Inferior parietal cortex (tissue), 1 donor: ENCODE results near the gene TSSK3.
"Not testable (repeated sequence)": the region's sequence is repeated elsewhere in the genome, so short reads cannot be mapped to it uniquely, and the experiment has no call there.

Experiments used
- DNase-seq: peaks from one replicate; pipeline ENCODE4 v3.0.0-alpha.2; 2016; ENCODE audit errors: extremely low spot score

TSSK3 gene

GRCh38 chr1:32361674-32362473, 465 bp upstream of the TSSK3 start:
- DNase-seq = peak; percentile 49

DNA sequence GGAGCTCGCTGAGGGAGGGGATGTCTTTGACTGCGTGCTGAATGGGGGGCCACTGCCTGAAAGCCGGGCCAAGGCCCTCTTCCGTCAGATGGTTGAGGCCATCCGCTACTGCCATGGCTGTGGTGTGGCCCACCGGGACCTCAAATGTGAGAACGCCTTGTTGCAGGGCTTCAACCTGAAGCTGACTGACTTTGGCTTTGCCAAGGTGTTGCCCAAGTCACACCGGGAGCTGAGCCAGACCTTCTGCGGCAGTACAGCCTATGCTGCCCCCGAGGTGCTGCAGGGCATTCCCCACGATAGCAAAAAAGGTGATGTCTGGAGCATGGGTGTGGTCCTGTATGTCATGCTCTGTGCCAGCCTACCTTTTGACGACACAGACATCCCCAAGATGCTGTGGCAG, 1.4 kb downstream of the TSSK3 start:
- no peak for DNase-seq

DNA sequence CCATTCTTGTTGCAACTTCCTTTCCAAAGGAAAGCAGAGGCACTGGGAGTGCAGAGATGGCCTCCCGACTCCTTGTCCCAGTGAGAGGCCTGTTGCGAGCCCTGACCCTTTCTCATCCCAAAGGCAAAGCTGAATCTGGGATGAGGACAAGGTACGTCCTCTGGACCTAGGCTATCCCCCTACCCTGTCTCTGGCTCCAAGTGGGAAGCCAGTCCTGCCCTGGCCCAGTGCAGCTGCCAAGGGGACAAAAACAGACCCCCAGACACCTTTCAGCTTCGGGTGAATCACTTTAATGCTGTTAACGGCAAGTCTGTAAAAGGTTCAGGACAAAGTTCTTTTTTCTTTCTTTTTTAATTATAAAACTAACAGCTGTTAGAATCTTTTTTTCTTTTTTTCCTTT, 2.5 kb downstream of the TSSK3 start:
- no peak for DNase-seq

DNA sequence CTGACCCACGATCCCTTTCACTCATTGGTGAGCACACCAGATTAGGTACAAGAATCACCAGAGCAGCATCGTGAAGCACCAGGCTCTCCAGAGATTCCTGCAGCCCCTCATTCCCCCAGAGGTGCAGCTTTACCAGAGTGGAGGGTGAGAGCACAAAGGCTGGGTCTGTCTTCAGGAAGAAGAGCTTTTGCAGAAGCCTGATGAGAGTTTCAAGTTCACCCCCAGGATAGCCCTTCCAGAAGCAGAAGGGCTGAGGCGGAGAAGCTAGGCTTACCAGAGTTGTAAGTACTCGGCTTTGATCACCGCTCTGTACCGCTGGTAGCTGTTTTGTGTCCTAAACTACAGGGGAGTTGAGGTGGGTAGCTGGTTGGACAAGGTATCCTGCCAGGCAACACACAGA, 3.1 kb downstream of the TSSK3 start:
- no peak for DNase-seq

DNA sequence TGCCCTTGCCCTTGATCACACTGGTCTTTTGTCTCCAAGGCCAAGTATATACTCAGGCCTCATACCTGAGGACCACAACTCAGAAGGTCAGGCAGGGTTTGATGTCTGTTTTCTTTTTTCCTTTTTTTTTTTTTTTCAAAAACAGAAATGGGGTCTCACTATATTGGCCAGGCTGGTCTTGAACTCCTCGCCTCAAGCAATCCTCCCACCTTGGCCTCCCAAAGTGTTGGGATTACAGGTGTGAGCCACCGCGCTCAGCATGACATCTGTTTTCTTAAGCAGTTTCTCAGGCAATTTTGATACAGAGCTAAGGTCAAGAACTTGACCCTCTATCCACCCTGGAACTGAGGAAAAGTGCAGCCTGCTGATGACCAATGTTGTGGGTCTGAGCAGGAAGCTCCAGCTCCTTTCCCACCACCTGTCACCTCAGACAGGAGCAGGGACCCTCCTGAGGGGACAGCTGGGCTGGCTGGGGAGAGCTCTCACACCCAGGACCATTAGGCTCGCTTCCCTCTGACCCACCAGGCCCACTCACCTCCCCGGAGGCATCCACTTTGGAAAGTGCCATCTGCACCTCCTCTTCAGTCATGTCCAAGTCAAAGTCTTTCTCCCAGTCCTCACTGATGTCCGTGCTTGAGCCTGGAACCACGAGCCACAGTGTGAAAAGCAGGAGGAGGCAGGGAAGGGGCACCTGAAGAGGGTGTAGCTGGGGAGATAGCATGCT, 5.7 kb downstream of the TSSK3 start:
- no peak for DNase-seq

DNA sequence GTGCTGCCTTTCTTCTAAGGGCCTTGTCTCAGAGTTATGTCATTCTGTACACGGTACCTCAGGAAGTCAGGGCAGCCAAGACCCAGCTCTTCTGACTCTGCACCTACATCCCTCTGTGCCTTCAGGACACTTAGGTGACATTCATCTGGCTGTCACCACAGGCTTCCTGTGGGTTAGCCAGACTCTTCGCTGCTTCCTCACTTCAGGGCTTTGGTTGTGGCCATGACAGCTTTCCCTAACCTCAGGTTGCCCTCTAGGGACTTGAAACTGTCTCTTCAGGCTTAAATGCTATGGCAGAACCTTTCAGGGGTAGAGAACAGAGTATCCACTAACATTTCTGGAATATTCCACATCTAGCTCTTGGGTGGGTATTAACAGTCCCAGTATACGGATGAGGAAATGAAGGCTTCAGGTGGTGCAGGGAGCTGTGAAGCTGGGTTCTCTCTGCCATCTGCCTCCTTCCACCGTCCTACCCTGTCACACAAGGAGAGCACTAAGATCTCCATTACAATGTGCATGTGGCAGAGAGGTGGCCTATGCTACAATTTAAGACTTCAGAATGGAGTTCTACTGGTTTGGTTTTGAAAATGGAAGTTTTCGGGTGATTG, 9.9 kb downstream of the TSSK3 start:
- no peak for DNase-seq

GRCh38 chr1:32373996-32374592, 11.8 kb downstream of the TSSK3 start:
- no peak for DNase-seq

DNA sequence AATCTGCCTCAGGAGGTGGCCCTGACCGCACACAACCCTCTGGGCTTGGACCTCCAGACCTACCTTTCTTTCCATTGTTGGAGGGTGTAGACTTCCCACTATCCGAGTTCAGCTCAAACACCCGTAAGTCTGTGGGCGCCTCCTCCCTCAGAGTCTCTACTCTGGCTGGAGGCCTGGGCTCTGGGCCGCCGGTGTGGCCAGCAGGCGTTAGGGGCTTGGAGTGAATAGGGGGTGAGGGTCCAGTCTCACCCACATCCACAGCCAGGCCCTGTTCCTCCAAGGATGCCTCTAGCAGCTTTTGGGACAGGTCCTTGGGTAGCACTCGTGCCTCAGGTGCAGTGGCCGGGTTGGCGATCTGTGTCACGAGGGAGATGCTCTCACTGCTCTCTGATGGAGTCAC, 13.9 kb downstream of the TSSK3 start:
- DNase-seq = no peak

GRCh38 chr1:32377541-32378220, 15.3 kb downstream of the TSSK3 start:
- DNase-seq = no peak

GRCh38 chr1:32380057-32380456, 17.7 kb downstream of the TSSK3 start:
- no peak for DNase-seq

GRCh38 chr1:32386676-32387392, 24.5 kb downstream of the TSSK3 start:
- no peak for DNase-seq

DNA sequence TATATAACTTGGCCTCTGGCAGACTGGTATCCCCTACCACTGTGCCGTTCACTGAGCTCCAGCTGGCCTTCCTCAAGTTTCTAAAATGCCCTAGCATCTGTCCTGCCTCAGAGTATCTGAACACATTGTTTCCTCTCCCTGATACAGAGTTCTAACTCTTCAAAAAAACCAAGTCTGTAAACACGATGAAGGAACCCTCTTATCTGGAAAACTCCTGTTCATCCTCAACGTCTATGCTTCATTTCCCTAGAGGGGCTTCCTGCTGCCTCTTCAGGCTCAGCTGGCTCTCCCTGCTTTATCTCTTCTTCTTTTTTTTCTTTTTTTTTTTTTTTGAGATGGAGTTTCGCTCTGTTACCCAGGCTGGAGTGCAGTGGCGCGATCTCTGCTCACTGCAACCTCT, 26.3 kb downstream of the TSSK3 start:
- no peak for DNase-seq

DNA sequence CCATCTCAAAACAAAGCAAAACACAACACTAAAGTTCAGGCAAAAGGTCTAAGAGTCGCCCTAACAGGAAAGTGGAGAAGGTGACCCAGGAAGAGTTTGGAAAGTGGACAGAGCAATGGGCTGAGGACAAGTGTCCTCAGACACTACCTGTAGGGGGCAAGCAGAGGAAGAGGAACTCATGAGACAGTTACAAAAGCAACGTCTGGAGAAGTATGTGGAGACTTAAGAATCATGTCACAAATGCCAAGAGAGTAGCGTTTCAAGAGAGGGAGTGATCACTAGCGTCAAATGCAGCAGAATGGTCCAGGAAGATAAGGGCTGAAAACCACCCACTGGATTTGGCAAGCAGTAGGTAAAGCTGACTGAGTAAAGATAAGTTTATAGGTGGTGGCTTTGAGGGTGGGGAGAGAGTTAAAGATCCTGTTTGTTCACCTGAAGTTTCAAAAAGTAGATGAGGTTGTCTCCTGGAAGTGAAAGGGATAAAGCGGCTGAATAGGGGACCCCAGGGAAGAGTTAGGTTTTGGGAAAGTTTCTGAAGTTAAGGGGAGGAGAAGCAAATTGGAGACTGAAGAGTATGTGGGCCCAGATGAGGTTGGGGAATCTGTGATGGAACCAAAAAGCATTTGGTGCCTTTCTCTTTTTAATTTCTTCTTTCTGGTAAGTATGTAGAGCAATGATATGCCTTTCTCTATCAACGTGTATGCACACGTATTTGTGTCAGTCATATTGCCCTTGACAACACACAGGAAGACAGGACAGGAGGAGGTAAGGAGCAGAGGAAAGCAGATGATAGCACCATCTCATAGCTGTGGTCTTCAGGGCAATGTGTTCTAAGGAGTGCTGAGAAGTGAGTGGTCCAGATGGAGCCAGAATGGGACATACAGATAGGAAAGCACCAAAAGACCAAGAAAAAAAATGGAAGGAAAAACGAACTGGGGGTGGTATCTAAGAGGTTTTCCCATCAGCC, 28.8 kb downstream of the TSSK3 start:
- peak; percentile 40 for DNase-seq

GRCh38 chr1:32392325-32392724, 30.0 kb downstream of the TSSK3 start:
- DNase-seq = no peak

DNA sequence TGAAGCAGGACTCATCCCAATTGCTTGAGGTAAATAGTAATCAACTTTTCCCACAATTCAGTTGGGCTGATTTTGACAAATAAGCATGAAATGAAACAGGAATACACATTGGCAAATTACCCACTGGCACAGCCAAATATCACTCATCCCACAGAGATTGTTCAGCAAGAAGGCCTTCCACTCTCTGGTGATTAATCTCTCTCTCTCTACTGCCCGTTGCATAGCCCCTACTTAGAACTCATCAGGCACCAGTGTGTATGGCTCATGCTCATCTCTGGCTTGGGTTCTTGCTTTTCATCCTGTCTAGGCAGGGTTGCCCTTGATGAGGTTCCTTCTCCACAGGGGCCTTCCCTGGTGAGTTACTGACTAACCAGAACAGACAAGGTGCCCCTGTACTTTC, 30.8 kb downstream of the TSSK3 start:
- DNase-seq = no peak

- no peak for DNase-seq
These were observed 31.4 kb downstream of the TSSK3 start for GRCh38 chr1:32393832-32394140.

DNA sequence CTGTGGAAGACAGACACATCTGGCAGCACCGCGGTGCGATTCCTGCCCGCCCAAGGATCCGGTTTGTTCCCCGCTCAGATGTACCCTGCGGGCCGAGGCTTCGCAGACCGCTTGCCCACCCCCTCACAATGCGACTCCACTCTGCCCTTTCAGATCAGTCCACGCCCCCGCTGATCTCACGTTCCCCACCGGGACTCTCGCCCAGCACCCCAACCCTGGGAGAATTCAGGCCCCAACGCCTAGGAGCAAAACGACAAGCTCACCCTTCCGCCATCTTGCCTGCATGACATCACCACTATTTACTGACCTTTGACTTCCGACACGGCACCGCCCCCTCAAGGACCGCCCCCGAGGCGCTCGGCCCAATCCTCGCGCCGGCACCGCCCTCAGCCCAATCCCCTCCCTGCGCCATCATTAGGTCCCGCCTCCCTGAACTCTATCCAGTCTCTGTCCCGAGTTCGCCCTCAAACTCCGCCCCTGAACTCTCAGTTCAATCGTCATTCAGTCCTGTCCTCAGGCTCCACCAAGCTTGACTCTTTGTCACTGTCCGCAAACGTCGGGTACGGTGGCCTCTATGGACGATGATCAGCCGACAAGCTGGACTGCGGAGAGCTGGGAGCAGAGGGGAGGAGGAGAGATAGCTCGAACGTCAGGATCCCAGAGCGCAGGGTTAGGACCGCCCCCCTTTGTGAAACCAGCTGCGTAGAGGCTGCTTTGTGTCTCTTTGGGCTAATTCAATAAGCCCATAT, 32.0 kb downstream of the TSSK3 start, which contains the start of gene BSDC1:
Gene BSDC1 (minus strand): TSS at position 301 of the 749 bp plus-strand sequence. CDS start 27 bp downstream, at position 274.
- DNase-seq = peak; percentile 99

DNA sequence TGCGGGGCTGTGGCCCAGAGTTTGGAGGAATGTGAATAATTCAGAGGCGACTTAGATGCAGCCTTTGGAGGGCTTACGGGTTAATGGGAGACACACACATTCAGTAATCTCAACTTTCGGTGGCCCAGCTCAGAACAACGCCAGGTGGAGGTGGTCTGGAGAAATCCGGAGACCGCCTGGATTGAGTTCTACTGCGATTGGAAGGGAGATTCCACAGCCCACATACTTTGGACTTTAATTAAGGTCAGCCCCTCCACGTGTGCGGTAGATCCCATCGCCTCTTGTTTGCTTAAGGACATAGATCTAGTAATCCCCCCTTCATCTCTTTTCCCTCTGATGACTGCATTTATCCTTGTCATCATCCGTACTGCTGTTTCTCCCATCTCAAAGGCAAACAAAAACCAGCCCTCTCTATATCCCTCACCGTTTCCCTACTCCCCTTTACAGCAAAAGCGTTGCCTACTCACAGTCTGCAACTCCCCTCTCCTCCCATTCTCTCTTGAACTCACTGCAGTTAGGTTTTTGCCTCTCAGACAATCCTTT, 32.6 kb downstream of the TSSK3 start:
- DNase-seq = no peak

DNA sequence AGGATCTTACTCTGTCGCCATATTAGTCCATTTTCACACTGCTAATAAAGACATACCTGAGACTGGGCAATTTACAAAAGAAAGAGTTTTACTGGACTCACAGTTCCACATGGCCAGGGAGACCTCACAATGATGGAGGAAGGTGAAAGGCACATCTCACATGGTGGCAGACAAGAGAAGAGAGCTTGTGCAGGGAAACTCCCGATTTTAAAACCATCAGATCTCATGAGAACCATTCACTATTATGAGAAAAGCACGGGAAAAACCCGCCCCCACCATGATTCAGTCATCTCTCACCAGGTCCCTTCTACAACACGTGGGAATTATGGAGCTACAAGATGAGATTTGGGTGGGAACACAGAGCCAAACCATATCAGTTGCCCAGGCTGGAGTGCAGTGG, 34.2 kb downstream of the TSSK3 start:
- DNase-seq = not testable (repeated sequence)
